ENCODE data around the gene CCNF.
"Not testable (repeated sequence)": the region's sequence is repeated elsewhere in the genome, so short reads cannot be mapped to it uniquely, and the experiment has no call there.

The CCNF gene

DNA sequence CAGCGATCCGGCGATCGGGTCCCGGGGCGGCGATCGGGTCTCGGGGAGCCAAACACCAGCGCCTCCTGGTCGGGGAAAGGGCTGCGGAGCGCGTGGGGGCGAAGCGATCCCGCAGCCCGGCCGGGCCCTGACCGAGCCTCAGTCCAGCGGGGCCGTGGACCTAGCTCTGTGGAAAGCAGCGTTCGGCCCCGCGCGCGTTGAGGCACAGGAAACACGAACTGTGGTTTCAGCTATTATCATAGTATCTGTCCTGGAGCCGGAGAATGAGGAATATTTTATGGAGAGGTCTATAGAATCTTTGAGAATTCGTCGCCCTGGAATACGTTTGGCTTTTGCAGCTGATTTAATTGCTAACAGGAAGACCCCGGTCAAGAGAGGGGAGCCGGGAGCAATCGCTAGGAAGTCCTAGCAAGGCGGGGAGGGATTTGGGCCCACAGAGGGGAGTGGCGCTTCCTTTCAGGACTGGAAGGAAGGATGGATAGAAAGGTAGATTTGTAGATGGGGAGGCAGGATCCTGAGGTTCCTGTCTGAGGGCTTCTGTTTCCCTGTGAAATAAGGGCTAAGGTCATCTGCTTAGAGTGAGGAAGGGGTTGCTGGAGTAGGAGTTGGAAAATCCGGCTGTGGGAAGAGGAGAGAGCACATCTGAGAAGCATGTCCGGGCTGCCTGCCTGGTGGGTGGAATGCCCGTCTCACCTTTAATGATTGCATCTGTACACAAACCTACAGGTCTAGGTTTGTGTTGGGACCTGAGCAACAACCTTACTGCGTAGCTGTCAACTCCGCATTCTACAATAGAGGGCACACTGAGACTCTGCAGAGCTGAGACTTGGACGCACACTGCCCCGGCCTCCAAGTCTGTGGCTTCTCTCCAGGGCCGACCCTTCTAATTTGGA is 770 bp downstream of the CCNF start:
- peak; percentile 74 for DNase-seq

DNA sequence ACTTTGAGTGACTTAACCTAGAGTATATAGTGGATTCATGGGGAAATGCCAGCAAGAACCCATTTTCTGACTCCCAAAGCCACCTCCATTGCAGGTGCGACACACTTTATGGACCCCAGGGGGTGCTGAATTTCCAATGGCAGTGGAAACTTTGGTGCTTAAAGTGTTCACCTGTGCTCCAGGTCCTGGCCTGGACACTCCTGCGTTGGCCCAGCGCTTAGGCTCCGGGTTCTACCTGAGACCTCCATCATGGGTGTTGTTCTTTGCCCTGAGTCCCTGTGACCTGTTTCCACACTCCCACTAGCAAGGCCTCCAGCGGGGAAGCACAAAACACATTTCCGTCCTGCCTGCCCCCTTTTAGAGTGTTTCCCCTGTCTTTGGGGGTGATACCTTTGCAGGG is 3.0 kb downstream of the CCNF start:
- no peak for DNase-seq

DNA sequence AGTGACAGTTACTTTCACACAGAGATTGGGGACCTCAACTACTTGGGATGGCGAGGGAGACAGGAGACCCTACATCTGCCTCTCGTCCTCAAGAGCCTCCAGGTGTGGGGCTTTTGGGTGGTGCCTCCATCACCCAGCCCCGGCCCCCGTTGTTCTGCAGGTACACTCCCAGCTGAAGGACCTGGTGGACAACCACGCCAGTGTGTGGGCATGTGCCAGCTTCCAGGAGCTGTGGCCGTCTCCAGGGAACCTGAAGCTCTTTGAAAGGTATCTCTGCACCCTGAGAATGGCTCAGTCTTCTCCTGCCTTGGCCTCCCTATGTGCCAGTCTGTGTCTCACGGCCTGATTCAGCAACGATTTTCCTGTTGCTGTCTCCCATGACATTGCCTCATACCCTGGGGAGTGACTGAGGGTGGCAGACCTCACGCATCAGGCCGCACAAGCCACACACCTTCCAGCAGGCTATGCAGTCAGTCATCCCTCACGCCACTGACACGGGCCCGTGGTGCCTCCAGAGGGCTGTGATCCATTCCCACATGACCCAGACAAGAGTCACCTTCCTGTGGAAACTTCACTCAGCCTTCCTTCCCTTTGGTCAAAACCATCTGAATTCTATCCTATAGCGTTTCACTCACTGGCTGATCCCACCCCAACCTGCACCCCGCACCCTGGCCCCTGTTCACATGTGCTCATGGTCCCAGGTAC is 3.7 kb downstream of the CCNF start:
- no peak for DNase-seq

DNA sequence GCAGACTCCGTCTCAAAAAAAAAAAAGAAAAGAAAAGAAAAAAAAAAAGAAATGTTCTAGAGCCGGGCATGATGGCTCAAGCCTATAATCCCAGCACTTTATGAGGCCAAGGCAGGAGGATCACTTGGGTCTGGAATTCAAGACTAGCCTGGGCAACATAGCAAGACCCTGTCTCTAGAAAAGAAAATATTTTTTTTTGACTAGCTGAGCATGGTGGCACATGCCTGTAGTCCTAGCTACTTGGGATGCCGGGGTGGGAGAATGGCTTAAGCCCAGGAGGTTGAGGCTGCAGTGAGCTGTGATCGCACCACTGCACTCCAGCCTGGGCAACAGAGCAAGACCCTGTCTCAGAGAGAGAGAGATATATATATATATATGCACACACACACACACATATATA is 6.0 kb downstream of the CCNF start:
- not testable (repeated sequence) for DNase-seq

DNA sequence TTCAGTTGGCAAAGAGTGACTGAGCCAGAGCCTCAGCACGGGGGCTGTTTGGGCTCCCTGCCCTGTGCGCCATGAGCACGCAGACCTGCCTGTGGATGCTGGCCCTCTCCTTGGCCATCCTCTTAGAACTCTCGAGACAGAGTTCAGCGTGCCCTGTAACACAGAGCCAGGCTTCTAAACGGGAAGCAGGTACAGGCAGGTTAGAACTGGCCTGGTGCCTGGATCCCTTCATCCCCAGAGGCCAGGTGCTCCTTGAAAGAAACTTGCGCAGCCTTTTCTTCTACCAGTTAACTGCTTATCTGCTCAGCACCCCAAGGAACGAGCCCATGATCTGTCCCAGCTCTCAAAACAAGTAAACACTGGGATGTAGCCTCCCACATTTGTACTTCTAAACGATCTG is 6.9 kb downstream of the CCNF start:
- no peak for DNase-seq

DNA sequence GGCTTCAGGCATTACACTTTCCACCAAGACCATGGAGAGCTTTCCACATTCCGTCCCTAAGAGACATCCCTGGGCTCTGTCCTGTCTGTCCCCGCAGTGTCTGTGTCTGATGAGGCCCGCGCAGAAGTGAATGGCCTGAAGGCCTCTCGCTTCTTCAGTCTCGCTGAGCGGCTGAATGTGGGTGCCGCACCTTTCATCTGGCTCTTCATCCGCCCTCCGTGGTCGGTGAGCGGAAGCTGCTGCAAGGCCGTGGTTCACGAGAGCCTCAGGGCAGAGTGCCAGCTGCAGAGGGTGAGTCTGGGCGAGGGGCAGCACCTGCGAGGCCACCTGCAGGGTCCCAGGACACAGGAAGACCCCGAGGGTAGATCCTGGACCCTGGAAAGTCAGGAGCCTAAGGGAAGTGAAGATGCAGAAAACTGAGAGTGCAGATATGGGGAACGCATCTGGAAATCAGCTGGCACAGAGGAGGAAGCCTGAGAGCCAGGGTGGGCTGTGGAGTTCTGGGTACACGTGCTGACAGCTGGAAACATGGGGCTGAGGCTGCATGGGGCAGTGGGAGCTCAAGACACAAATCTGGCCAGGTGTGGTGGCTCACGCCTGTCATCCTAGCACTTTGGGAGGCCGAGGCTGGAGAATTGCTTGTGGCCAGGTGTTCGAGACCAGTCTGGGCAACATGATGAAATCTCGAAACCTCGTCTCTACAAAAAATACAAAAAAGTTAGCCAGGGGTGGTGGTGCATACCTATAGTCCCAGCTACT is 8.0 kb downstream of the CCNF start:
- no peak for DNase-seq

DNA sequence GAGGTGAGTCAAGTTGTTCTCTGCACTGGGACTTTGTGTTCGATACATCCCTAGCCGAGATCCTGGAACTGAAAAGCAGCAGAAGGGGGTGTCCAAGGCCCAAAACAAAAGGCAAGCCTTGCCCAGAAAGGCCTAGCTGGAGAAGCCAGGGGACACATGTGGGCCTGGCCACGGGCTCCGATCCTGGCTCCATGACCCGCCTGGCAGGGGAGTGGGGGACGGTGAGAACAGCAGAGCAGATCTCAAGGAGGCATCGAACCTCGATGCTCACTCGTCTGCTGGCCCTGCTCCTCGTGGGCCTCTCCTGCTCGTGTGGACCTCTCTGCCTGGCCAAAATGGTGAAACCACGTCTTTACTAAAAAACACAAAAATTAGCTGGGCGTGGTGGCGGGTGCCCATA is 8.9 kb downstream of the CCNF start:
- DNase-seq = no peak

DNA sequence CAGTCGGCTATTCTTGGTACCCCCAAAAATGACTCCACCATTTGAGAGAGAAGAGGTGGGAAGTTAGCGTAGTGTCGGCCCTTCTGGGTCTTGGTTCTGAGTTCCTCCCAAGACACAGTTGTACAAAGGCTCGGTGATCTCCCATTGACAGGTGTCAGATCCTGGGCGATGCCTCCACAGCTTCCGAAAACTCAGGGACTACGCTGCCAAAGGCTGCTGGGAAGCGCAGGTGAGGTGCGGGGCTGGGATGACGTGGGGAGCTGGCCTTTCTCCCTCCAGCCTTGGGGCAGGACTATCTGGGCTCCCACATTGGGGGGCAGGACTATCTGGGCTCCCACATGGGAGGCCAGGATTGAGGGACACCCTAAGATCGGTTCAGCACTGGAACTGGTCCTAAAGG is 10.4 kb downstream of the CCNF start:
- no peak for DNase-seq

DNA sequence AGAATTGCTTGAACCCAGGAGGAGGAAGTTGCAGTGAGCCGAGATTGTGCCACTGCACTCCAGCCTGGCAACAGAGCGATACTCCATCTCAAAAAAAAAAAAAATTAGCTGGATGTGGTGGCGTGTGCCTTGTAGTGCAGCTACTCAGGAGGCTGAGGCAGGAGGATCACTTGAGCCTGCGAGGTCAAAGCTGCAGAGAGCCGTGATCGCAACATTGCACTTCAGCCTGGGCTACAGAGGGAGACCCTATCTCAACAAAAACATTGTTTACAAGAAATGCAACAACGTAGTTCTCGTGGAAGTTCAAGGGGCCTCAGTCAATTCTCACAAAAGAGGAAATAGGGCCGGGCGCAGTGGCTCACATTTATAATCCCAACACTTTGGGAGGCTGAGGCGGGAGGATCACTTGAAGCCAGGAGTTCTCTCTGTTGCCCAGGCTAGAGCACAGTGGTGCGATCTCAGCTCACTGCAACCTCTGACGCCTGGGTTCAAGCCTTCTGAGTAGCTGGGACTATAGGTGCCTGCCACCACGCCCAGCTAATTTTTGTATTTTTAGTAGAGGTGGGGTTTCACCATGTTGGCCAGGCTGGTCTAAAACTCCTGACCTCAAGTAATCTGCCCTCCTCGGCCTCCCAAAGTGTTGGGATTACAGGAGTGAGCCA is 12.0 kb downstream of the CCNF start:
- not testable (repeated sequence) for DNase-seq

DNA sequence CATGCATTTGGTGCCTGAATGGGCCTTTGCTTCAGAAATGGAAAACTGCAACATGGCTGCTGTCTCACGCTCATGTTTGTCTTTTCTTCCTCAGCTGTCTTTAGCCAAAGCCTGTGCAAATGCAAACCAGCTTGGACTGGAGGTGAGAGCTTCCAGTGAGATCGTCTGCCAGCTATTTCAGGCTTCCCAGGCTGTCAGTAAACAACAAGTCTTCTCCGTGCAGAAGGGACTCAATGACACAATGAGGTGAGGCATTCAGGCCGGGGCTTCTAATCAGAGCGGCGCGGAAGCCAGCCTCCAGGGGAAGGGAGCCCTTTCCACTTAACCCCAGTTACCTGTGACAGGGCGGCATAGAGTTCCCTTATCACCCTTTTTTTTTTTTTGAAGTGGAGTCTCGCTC is 14.3 kb downstream of the CCNF start:
- no peak for DNase-seq

DNA sequence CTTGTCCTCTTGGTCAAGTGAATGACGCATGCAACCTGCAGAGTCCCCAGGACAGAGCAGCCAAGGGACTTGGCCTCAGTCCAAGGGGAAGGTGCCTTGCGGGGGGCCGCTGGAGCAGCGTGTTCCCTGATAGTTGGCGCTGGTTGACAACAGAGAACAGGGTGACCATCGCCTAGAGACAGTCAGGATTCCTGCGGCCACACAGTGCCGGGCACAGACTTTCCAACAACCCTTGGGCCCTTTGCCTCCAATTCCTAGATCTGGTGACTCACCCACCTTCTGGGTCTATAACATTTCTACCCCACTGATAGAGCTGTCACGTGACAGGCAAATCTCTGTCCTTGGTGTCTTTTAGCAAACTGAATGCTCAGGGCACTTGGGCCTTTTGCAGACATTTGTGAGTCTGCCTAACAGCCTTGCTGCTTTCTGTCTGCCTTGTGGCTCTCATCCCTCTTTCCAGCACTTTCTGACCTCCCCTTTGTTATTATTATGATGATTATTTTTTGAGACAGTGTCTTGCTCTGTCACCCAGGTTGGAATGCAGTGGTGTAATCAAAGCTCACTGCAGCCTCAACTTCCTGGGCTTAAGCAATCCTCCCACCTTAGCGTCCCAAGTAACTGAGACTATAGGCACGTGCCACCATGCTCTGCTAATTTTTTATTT is 18.8 kb downstream of the CCNF start:
- DNase-seq = no peak

DNA sequence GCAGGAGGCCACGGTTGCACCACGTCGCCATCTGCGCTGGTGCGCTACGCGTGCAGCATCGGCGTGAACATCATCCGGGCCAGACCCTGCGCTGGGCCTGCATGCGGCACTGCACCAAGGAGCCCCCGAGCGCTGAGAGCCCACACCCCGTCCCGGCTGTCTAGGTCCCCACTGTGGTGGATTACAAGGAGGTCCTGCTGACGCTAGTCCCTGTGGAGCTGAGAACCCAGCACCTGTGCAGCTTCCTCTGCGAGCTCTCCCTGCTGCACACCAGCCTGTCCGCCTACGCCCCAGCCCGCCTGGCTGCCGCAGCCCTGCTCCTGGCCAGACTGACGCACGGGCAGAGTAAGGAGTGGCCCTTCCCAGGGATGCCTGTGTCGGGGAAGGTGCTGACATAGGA is 19.9 kb downstream of the CCNF start:
- no peak for DNase-seq

DNA sequence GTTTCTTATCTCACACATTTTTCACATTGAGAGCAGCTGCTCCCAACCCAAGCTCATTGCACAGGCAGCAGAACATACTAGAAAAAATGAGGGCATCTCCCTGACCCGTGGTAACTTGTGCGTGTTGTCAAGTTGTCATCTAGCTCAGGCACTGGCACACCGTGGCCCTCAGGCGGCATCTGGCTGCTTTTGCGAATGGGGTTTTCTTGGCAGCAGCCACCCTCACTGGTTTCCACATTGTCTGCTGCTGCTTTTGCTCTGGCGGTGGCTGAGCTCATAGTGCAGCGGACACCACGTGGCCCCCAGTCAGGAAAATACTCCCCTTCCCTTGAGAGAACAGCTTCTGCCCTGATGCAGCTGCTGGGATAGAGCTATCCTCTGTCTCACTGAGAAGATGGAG is 21.3 kb downstream of the CCNF start:
- DNase-seq = no peak

DNA sequence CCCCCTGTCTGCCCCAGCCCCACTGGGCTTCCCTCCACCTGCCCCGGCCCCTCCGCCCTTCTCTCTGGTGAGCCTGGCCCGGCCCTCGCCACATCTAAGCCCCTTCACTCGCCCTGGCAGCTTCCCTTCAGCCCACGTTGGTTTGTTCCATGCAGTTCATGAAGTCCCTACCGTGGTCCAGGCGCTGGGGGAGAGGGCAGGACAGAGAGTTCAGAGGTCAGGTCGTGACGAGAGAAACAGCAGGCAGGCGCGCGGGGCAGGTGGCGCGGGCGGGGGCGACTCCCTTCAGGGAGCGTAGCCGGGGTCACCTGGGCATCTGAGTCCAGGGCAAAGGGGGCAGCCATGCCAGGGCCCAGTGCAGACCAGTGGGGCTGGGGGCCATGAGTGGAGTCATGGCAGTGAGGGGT is 21.7 kb downstream of the CCNF start:
- no peak for DNase-seq

DNA sequence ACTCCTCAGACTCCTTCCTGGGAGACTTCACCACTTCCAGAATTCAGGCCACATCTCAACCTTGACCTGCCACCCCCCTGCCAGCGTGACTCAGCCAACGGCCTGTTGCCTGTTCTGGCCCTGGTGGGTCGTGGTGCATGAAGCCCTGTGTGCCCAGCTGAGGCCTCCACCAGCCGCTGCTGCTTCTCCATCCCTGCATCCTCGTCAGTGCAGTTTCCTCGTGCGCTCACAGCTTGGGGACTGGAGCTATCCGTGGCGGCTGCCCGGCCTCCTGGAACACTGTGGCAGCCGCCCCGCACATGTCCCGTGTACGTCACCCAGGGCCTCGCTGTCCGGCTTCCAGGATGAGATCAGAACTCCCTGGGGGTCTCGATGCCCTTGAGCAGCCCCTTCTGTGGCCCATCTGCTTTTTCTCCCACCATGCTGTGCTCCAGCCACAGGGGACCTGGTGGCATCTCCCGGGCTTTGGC is 22.6 kb downstream of the CCNF start:
- DNase-seq = no peak

DNA sequence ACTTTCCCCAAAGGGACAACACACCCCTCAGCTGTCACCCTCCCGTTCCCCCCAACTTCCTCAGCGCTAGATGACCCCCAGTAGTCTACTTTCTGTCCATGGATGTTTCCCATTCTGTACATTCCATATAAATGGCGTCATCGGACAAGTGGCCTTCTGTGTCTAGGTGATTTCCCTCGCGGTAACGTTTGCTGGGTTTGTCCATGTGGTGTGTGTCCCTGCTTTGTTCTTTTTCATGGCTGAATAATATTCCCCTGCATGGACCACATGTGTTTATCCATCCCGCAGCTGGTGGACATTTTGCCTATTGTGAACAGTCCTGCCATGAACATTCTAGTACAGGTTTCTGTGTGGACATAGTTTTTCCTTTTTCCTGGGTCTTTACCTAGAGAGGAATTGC is 23.4 kb downstream of the CCNF start:
- DNase-seq = no peak

DNA sequence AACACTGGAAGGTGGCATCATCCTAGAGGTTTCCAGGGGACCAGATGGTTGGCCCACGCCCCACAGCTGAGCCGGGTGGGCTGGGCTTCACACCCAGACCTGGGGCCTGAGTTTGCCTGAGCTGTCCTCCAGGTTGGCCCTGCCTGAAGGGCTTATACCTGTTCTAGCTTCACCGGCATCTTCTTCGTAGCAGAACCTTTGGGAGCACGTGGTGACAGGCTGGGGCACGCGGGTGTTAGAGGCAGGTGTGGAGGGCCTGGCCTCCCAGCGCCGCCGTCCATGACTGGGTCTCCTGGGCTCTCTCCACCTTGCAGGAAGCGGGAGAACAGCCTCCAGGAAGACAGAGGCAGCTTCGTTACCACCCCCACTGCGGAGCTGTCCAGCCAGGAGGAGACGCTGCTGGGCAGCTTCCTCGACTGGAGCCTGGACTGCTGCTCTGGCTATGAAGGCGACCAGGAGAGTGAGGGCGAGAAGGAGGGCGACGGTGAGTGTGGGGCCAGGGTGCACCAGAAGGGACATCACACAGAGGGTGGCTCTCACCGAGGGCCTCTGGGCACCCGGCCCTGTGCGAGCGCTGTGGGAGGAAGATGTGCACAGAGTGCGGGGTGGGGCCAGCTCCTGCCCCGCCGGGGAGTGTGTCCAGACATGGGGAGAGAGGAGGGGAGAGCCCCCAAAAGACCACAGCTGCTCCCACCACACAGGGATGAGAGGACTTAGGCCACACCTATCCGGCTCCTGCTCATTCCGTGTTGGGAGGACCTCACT is 26.0 kb downstream of the CCNF start:
- no peak for DNase-seq

DNA sequence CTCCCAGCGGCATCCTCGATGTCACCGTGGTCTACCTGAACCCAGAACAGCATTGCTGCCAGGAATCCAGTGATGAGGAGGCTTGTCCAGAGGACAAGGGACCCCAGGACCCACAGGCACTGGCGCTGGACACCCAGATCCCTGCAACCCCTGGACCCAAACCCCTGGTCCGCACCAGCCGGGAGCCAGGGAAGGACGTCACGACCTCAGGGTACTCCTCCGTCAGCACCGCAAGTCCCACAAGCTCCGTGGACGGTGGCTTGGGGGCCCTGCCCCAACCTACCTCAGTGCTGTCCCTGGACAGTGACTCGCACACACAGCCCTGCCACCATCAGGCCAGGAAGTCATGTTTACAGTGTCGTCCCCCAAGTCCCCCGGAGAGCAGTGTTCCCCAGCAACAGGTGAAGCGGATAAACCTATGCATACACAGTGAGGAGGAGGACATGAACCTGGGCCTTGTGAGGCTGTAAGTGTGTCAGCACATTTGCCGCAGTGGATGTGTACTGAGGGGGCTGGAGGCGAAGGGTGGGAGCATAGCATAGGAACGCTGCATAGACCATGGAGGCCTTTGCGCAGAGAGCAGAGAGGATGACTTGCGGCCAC is 27.4 kb downstream of the CCNF start:
- no peak for DNase-seq

DNA sequence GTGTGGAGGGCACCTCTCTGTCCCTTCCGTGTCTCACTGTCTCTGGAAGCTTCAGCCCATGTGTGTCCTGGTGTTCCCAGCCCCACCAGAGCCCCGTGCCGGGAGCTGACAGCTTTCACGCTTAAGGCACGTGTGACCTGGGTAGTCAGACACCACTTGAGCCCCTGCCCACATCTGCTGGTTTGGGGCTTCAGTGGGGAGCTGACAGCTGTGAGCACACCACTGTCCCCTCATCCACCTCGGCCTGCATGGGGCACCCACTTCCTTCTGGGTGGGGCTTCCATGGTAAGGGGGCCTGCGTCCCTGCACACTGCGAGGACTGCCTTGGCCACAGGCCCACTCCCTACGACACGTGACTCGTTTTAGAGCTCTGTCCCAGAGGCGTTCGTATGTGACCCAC is 28.0 kb downstream of the CCNF start:
- DNase-seq = no peak

DNA sequence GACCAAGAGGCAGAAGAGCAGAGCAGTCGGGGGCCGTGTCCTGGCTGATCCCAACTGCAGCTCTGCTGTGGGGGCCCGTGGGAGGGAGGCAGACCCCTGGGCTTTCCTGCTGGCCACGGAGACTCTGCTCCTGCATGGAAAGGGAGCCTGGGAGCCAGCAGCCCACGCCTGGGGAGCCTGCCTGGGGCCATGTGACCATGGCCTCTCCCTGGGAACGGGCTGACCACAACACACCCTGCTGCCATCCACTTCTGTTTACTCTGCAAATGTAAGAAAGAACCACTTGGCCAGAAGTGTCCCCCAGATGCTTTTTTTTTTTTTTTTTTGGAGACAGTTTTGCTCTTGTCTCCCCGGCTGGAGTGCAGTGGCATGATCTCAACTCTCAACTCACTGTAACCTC is 28.7 kb downstream of the CCNF start:
- DNase-seq = no peak
